ENCODE results near the gene TTC39C.

DNA sequence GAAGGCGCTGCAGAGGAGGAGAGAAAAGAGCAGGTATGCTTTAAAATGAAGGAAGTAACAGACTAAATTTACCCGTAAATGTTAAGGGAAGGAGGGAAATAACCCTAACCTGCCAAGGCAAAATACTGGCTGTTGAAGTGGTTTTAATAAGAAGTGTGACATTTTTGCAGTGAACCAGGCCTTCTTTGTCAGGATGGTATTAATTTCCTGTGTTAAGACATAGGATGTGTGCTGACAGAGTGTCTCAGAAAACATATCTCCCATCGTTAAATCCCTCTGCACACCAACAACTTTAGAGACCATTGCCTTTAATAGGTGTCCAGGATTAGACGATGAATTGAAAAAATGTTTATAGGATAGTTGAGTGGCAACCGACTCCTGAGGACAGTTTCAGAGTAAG, 9.9 kb downstream of the TTC39C start:
- TF ChIP-seq, protein P1, sequence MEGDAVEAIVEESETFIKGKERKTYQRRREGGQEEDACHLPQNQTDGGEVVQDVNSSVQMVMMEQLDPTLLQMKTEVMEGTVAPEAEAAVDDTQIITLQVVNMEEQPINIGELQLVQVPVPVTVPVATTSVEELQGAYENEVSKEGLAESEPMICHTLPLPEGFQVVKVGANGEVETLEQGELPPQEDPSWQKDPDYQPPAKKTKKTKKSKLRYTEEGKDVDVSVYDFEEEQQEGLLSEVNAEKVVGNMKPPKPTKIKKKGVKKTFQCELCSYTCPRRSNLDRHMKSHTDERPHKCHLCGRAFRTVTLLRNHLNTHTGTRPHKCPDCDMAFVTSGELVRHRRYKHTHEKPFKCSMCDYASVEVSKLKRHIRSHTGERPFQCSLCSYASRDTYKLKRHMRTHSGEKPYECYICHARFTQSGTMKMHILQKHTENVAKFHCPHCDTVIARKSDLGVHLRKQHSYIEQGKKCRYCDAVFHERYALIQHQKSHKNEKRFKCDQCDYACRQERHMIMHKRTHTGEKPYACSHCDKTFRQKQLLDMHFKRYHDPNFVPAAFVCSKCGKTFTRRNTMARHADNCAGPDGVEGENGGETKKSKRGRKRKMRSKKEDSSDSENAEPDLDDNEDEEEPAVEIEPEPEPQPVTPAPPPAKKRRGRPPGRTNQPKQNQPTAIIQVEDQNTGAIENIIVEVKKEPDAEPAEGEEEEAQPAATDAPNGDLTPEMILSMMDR (IDR thresholded peaks at IDR 0.05; ENCODE audit: low read depth, low read length), result no peak
- TF ChIP-seq EZH2phosphoT487 (IDR thresholded peaks at IDR 0.05; ENCODE audit: low read depth), result no peak
